ENCODE data around the gene ACKR3.

Gene ACKR3

GRCh38 chr2:236570081-236570868 lies 650 bp downstream of the ACKR3 start:
- DNase-seq (ENCODE audit: low spot score): no peak

GRCh38 chr2:236571145-236571544 lies 1.5 kb downstream of the ACKR3 start:
- DNase-seq (ENCODE audit: low spot score): no peak

GRCh38 chr2:236572482-236572881 lies 2.9 kb downstream of the ACKR3 start:
- no peak for DNase-seq (ENCODE audit: low spot score)

DNA sequence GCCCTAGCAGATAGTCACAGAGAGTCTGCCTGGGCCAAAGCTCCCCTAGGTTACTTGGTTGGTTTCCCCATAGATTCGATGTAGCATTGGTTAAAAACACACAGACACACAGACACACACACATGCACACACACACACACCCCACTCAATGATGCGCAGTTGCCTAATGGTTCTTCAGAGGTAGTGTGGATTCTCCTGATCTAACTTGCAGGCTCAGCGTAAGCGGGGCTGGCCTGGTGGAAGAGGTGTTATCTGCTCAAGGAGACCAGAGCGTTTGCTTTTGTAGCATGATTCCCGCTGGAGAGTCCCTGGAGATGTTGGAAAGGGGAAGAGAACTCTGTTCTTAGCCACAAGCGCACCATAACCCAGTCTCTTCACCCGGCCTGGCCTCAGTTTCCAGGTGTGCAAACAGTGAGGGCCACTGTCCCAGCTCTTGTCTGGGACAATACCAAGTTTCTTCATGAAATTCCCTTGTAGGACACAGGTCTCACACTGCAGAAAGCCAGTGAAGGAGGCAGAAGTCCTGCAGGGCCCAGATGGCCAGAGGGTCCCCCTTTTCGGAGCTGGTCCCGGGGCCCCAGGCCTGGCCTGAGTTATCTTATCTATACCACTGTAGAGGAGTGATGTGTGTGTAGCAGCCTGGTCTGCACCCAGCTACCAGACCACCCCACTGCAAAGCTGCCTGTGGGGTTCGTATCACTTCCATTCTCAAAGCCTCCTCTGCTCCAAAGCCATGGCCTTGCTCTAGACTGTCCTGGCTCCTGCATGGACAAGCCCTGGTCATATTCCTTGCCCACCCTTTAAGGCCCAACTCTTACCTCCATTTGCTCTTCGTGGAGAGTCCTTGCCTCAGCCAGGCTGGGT lies 3.7 kb downstream of the ACKR3 start:
- DNase-seq (ENCODE audit: low spot score): no peak

- no peak for DNase-seq (ENCODE audit: low spot score)
These were observed 4.4 kb downstream of the ACKR3 start for GRCh38 chr2:236574000-236574399.

- DNase-seq (ENCODE audit: low spot score): no peak
These were observed 5.0 kb downstream of the ACKR3 start for GRCh38 chr2:236574424-236575145.

DNA sequence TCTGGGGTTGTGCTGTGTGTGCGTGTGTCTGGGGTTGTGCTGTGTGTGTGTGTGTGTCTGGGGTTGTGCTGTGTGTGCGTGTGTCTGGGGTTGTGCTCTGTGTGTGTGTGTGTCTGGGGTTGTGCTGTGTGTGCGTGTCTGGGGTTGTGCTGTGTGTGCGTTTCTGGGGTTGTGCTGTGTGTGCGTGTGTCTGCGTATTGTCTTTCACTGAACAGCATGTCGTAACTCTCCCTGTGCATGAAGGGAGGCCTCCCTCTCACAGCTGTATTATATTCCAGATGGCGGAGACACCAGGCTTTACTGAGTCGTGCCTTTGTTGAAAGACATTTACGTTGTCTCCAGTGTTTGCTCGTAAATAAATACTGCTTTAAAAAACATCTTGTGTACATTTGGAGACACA lies 5.9 kb downstream of the ACKR3 start:
- no peak for DNase-seq (ENCODE audit: low spot score)

DNA sequence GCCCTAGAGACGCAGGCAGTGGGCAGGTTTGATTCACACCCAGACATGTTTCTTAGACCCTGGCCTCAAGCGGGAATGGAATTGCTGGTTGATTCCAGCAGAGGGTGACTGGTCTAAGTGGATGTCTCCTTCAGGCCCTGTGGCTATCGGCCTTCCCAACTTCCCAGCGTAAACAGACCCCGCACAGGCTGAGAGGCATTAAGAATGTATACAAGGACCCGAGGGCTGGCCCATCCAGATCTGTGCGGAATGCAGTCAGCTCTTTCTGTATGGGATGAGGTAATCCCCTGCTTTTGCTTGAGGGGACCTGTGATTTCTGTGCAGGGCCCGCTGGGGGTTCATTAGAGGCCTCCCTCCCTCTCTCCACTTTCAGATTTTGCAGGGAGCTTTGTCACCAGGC lies 6.5 kb downstream of the ACKR3 start:
- no peak for DNase-seq (ENCODE audit: low spot score)

- DNase-seq (ENCODE audit: low spot score): no peak
These were observed 7.3 kb downstream of the ACKR3 start for GRCh38 chr2:236576953-236577352.

GRCh38 chr2:236577481-236578410 lies 8.1 kb downstream of the ACKR3 start:
- no peak for DNase-seq (ENCODE audit: low spot score)

GRCh38 chr2:236578411-236578846 lies 8.8 kb downstream of the ACKR3 start:
- DNase-seq (ENCODE audit: low spot score): no peak

DNA sequence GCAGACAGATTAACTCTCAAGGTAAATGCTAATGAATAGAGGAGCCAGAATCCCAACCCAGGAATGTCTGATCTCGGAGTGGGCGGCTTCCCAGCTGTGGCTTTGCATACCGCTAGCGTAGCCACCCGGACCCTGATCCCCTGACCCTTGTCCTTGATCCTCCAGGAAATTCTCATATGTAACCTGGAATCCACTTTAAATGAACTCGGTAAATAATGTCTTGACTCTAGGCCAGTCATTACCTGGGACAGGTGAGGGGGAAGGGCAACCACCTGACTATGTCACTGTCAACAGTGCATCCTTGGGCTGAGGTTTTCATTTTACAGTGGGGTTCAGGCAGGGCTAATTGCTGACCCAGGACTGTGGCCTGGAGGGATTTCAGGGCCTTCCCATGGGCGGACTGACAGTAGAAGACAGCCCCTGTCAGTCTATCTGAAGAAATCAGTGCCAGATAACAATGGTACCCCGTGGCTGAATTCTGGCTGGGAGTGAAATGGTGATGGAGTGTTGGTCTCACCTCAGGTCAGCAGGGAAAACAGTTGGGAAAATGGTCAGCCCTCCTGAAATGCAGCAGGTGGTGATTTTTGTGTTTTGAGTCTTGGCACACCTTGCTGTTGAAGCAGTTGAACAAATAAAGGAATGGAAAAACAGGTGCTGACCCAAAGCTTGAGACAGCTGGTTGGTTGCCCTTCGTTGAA lies 9.6 kb downstream of the ACKR3 start:
- no peak for DNase-seq (ENCODE audit: low spot score)

DNA sequence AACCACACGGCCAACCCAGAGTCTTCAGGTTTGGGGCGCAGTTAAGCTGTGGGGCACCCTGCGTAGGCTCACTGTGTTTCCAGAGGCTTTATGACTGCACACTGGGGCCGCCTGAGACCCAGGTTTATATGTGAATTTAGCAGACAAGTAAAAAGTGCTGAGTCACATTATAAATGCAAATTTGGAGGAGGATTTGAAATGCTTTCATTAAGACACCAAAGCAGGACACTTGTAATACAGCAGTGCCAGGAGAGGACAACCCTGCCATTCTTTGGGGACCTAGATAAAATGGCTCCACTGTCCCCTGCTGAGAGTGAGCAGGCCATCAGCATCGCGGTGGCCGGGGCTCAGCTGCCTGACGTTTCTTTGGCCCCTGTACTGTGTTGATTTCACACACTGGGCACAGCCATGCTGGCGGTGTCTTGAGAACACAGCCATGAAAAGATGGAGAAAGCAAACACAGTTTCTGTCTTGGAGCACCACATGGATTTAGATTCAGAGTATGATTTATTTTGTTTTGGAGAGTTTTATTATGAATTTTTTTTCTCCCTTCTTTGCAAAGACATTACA lies 10.2 kb downstream of the ACKR3 start:
- DNase-seq (ENCODE audit: low spot score): no peak

- DNase-seq (ENCODE audit: low spot score): no peak
These were observed 11.2 kb downstream of the ACKR3 start for GRCh38 chr2:236580746-236581355.

GRCh38 chr2:236581546-236581945 lies 11.9 kb downstream of the ACKR3 start:
- DNase-seq (ENCODE audit: low spot score): no peak

GRCh38 chr2:236582968-236583367 lies 13.3 kb downstream of the ACKR3 start:
- DNase-seq (ENCODE audit: low spot score): no peak

- DNase-seq (ENCODE audit: low spot score): no peak
These were observed 14.1 kb downstream of the ACKR3 start for GRCh38 chr2:236583621-236584203.

DNA sequence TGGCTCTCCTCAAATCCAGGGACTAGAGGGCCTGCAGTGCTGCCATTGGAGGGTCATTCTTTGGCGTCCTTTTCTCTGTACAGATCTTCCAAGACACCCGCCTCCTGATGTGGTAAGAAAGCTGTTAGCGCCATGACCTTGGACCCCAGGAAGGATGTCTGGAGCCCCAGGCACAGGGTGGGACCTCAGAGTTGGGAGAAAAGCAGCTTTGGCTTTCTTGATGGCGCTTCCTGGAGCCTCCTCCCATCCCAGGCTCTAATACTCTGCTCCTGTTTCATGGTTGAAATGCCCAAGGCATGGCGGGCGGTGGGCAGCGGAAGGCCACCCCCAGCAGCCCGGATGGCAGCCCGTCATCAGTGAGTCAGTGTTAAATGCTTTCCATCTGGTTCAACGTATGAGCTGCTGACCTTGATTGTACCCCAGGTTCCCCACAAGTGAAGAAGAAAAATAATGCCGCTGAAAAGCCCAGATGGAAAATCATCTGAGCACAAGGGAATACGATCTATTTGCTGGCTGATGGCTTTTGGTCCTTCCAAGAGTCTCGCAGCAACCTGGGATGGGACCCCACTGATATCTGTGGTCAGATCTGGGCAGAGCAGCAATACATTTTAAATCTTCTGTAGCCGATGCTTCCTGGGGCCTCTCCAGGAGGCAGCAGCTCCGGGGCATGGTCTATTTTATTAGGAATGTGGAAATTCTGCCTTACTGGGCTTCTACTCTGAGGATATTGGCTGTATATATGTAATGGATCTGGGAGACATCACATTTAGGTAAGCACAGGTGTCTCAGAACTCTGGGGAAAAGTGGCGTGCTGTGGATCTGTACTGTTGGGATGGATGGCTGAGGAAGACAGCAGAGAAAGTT lies 15.1 kb downstream of the ACKR3 start:
- no peak for DNase-seq (ENCODE audit: low spot score)

DNA sequence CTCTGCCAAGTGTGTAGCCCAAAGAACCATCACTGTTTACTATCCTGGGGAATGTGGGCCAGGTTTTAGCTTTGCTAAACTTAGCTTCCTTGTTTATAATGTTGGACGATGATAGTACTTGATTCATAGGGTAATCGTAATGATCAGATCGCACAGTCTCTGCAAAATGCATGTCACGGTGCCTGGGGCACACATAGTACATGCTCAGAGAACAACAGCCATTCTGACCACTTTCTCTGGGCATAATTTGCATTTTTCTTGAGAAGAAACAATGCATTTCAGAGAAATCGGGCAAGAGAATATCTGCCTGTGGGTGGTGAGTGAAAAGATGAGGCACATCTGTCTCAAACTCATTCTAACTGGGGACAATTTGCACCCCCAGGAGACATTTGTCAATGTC lies 16.3 kb downstream of the ACKR3 start:
- no peak for DNase-seq (ENCODE audit: low spot score)

All from hepatic stellate cell (primary cell).